Activated CD8-positive, alpha-beta T cell treated with anti-CD3 and anti-CD28 coated beads for 36 hours (primary cell): ENCODE data around the gene TCEAL2. TPM values are rescaled to one million over a fixed set of nuclear protein-coding genes. Genes with fewer than 3 reads are reported as not detected.
"Not testable (repeated sequence)": the region's sequence is repeated elsewhere in the genome, so short reads cannot be mapped to it uniquely, and the experiment has no call there.

Experiments
- ATAC-seq: fragments of 200-7000 bp; cut with Tn5 transposase; one replicate; pipeline ENCODE4 v1.10.0; 2021; ENCODE audit warnings: mild to moderate bottlenecking, moderate library complexity
- CTCF ChIA-PET: fragments of 350-600 bp; sonication (Branson Sonifier 250); formaldehyde crosslinking; loops from one replicate; lab custom pipeline; 2021; ENCODE audit warnings: antibody characterized with exemption; lab: Charles Lee
- POLR2A ChIA-PET: fragments of 350-600 bp; sonication (Branson Sonifier 250); formaldehyde crosslinking; loops from one replicate; lab custom pipeline; 2021; ENCODE audit warnings: antibody characterized with exemption; lab: Charles Lee
- DNase-seq: peaks from one replicate; pipeline ENCODE4 v3.0.0-alpha.2; 2020
- H3K27ac Mint-ChIP-seq: one replicate; pipeline ENCODE4 v1.8.0; 2021; ENCODE audit warnings: mild to moderate bottlenecking, mixed read lengths
- H3K27me3 Mint-ChIP-seq: one replicate; pipeline ENCODE4 v1.8.0; 2021; ENCODE audit warnings: mixed read lengths
- H3K36me3 Mint-ChIP-seq: one replicate; pipeline ENCODE4 v1.8.0; 2021; ENCODE audit warnings: low read depth, mixed read lengths
- H3K4me1 Mint-ChIP-seq: one replicate; pipeline ENCODE4 v1.8.0; 2021; ENCODE audit warnings: low read depth, mixed read lengths
- H3K4me3 Mint-ChIP-seq: one replicate; pipeline ENCODE4 v1.8.0; 2021; ENCODE audit warnings: mild to moderate bottlenecking, moderate library complexity, mixed read lengths
- H3K9me3 Mint-ChIP-seq: one replicate; pipeline ENCODE4 v1.8.0; 2021; ENCODE audit warnings: mixed read lengths
- CTCF ChIP-seq: fragments of 200-600 bp; IDR thresholded peaks from one replicate; pipeline ENCODE4 v1.8.0; 2022; ENCODE audit warnings: antibody characterized with exemption, mild to moderate bottlenecking
- intact Hi-C: fragments of 100-400 bp; cut with micrococcal nuclease; formaldehyde crosslinking; loops from one replicate; pipeline ENCODE4 v1.10.0; 2022
- total RNA-seq, 2 experiments: library from RNA; stranded (reverse); gene quantifications; one replicate each; pipeline ENCODE4 v1.2.3, GENCODE V29; 2021

The TCEAL2 gene
- total RNA-seq, result under 1 TPM in 1 of 2 experiments, not detected in 1; 0.41 TPM

- H3K4me1 Mint-ChIP-seq, intact Hi-C loops, CTCF ChIA-PET, H3K36me3 Mint-ChIP-seq, H3K27ac Mint-ChIP-seq, POLR2A ChIA-PET, H3K9me3 Mint-ChIP-seq, ATAC-seq: not testable (repeated sequence)
- H3K27me3 Mint-ChIP-seq, result peaks cover 23% of the 10 kb centered on the region
- DNase-seq, result peak; percentile 2
- H3K4me3 Mint-ChIP-seq, result peak within 1 kb of the TSS; percentile 35
Measured at GRCh38 chrX:102125436-102125835, at the start of gene TCEAL2. Gene TCEAL2 (plus strand): TSS chrX:102125679. CDS start chrX:102126831, 1,152 bp downstream.

GRCh38 chrX:102077426-102077825 is 48.1 kb upstream of the TCEAL2 start:
- no peak overlapping the region for H3K4me3 Mint-ChIP-seq
- ATAC-seq, result no peak
- H3K9me3 Mint-ChIP-seq, result no peaks in the 10 kb centered on the region
- H3K36me3 Mint-ChIP-seq, result no peaks in the 10 kb centered on the region
- POLR2A ChIA-PET, result no interaction called here
- no peaks in the 10 kb centered on the region for H3K4me1 Mint-ChIP-seq
- CTCF ChIA-PET, result no interaction called here
- no peak overlapping the region for H3K27ac Mint-ChIP-seq
- DNase-seq, result no peak
- intact Hi-C loops, result no loop called here
- TF ChIP-seq CTCF, result no peak
- H3K27me3 Mint-ChIP-seq, result peaks cover 2% of the 10 kb centered on the region

- TF ChIP-seq CTCF, result no peak
- ChIA-PET CTCF (no interaction called here), POLR2A (no interaction called here)
- intact Hi-C loops, result no loop called here
- no peaks in the 10 kb centered on the region for H3K36me3 Mint-ChIP-seq
- H3K9me3 Mint-ChIP-seq, result no peaks in the 10 kb centered on the region
- no peak overlapping the region for H3K27ac Mint-ChIP-seq
- H3K27me3 Mint-ChIP-seq, result peaks cover 4% of the 10 kb centered on the region
- H3K4me1 Mint-ChIP-seq, result no peaks in the 10 kb centered on the region
- no peak for ATAC-seq
- no peak overlapping the region for H3K4me3 Mint-ChIP-seq
- peak; percentile 9 for DNase-seq
Measured at GRCh38 chrX:102085706-102086105, 39.8 kb upstream of the TCEAL2 start.

GRCh38 chrX:102113367-102113766 is 12.1 kb upstream of the TCEAL2 start:
- peaks cover 5% of the 10 kb centered on the region for H3K27me3 Mint-ChIP-seq
- no peak overlapping the region for H3K27ac Mint-ChIP-seq
- CTCF ChIA-PET, result no interaction called here
- H3K4me3 Mint-ChIP-seq, result no peak overlapping the region
- H3K4me1 Mint-ChIP-seq, result no peaks in the 10 kb centered on the region
- DNase-seq (no peak), ATAC-seq (no peak)
- peaks cover 2% of the 10 kb centered on the region for H3K9me3 Mint-ChIP-seq
- POLR2A ChIA-PET, result no interaction called here
- intact Hi-C loops, result no loop called here
- no peaks in the 10 kb centered on the region for H3K36me3 Mint-ChIP-seq
- no peak for TF ChIP-seq CTCF

- no peak overlapping the region for H3K4me3 Mint-ChIP-seq
- ATAC-seq, result no peak
- no peaks in the 10 kb centered on the region for H3K36me3 Mint-ChIP-seq
- no peaks in the 10 kb centered on the region for H3K4me1 Mint-ChIP-seq
- intact Hi-C loops, result no loop called here
- no peak for DNase-seq
- H3K27me3 Mint-ChIP-seq, result peaks cover 5% of the 10 kb centered on the region
- ChIA-PET CTCF (no interaction called here), POLR2A (no interaction called here)
- H3K27ac Mint-ChIP-seq, result no peak overlapping the region
- TF ChIP-seq CTCF, result no peak
- H3K9me3 Mint-ChIP-seq, result peaks cover 2% of the 10 kb centered on the region
Measured at GRCh38 chrX:102115748-102116147, 9.7 kb upstream of the TCEAL2 start.

GRCh38 chrX:102125014-102125413 is 465 bp upstream of the TCEAL2 start:
- intact Hi-C loops, H3K4me1 Mint-ChIP-seq, POLR2A ChIA-PET, DNase-seq, H3K9me3 Mint-ChIP-seq, ATAC-seq, H3K27ac Mint-ChIP-seq, H3K36me3 Mint-ChIP-seq, CTCF ChIA-PET: not testable (repeated sequence)
- H3K4me3 Mint-ChIP-seq, result peak overlapping the region; percentile 35
- H3K27me3 Mint-ChIP-seq, result peaks cover 22% of the 10 kb centered on the region

- H3K4me1 Mint-ChIP-seq, DNase-seq, H3K36me3 Mint-ChIP-seq, POLR2A ChIA-PET, intact Hi-C loops, CTCF ChIA-PET, ATAC-seq, H3K9me3 Mint-ChIP-seq, H3K4me3 Mint-ChIP-seq, H3K27ac Mint-ChIP-seq: not testable (repeated sequence)
- peaks cover 26% of the 10 kb centered on the region for H3K27me3 Mint-ChIP-seq
Measured at GRCh38 chrX:102126080-102126818, 770 bp downstream of the TCEAL2 start.
